Ovary (tissue), 3 donors: ENCODE data around the gene UBL7.

Experiments
- CTCF ChIP-seq, 3 donors: fragments of 450-650 bp in 2 of 3; fragments of 200-600 bp in 1 of 3; IDR thresholded peaks; one replicate each; pipeline versions ENCODE4 v1.5.1 to v1.8.0; 2016 to 2022; ENCODE audit warnings: antibody characterized with exemption in 3 of 3, mild to moderate bottlenecking in 1 of 3
- EP300 ChIP-seq: sonication (generic); formaldehyde crosslinking; IDR thresholded peaks from one replicate; pipeline ENCODE4 v1.6.1; 2017; ENCODE audit warnings: antibody characterized with exemption
- POLR2A ChIP-seq: fragments of 450-650 bp; IDR thresholded peaks from one replicate; pipeline ENCODE4 v1.6.1; 2017; ENCODE audit warnings: antibody characterized with exemption, mild to moderate bottlenecking, moderate library complexity
- donor health status: DM: no; HTN: no; CAD: no.

DNA sequence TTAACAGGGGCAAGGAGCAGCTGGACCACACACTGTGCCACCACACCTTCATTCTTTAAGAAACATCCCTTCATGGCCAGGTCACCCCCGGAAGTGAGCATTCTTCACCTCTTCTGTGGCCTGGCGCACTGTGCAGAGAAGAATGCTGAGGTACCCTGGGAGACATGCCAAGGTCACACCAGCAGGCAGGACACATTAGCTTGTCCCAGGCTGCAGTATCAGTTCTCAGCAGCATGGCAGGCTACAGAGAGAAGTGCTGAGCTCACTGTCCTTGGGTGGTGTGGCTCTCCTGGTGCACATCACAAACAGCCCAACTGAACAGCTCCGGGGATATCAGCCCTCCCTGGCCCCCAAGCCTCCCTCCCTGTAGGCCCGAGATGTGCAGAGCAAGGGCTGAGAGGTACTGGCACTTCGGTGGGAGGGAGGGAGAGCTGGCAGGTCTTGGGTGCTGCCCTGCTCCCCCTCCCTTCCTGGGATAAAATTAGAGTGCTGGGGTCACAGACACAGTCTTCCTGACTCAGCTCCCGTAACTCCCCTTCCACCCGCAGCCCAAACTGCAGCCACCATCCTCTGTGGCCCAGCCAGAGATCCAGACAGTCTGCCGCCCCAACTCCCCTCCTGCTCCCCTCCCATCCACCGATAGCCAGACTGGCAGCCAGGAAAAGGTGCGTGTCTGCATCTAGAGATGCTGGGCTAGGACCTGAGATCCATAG, 40.6 kb downstream of the UBL7 start:
- TF ChIP-seq CTCF (IDR thresholded peaks at IDR 0.05), result no peak
- TF ChIP-seq POLR2A, result no peak
- no peak for TF ChIP-seq EP300
